ENCODE results near the gene GRSF1. TPM values are rescaled to one million over a fixed set of nuclear protein-coding genes. Genes with fewer than 3 reads are reported as not detected.
A peak's percentile ranks its signal among the peaks of the same experiment; 100 is the strongest.
"Not testable (repeated sequence)": the region's sequence is repeated elsewhere in the genome, so short reads cannot be mapped to it uniquely, and the experiment has no call there.

The GRSF1 gene
- 96.8 TPM for total RNA-seq
- long read RNA-seq, full-length matches to known transcripts, result 131 of 142 reads
- long read RNA-seq, partial matches to known transcripts, result 1 of 142 reads
- long read RNA-seq, other reads (novel, unspliced or antisense), result 10 of 142 reads

GRCh38 chr4:70839589-70840093 is at the start of gene GRSF1:
Gene GRSF1 (minus strand): TSS chr4:70839890. CDS start chr4:70839827, 63 bp downstream.
- ATAC-seq (peak; percentile 98), DNase-seq (ENCODE audit: missing footprints) (peak; percentile 97)
- intact Hi-C loops (cut with DNase I), result loop anchor here (1.0 to 5.0 kb wide), 4 partner anchors 63 to 153 kb away; partner anchors contain the start of genes DCK, MOB1B and UTP3

- ATAC-seq (peak; percentile 64), DNase-seq (ENCODE audit: missing footprints) (no peak)
- intact Hi-C loops (cut with DNase I), result loop anchor here (5.0 kb wide), 1 partner anchor 122 kb away; no protein-coding TSS in a partner anchor
Observed at GRCh38 chr4:70885174-70885573, 45.5 kb upstream of the GRSF1 start.

- no peak for ATAC-seq
- intact Hi-C loops (cut with DNase I), result no loop called here
- no peak for DNase-seq (ENCODE audit: missing footprints)
Observed at GRCh38 chr4:70880739-70881138, 41.0 kb upstream of the GRSF1 start.

- ATAC-seq, result no peak
- DNase-seq (ENCODE audit: missing footprints), result no peak
- intact Hi-C loops (cut with DNase I), result no loop called here
Observed at GRCh38 chr4:70877556-70877955, 37.9 kb upstream of the GRSF1 start.

GRCh38 chr4:70874268-70875156 is 34.8 kb upstream of the GRSF1 start:
- intact Hi-C loops (cut with DNase I), result no loop called here
- ATAC-seq, result no peak
- no peak for DNase-seq (ENCODE audit: missing footprints)

- ATAC-seq (no peak), DNase-seq (ENCODE audit: missing footprints) (no peak)
- intact Hi-C loops (cut with DNase I), result no loop called here
Observed at GRCh38 chr4:70873216-70873615, 33.5 kb upstream of the GRSF1 start.

- intact Hi-C loops (cut with DNase I), result no loop called here
- ATAC-seq (no peak), DNase-seq (ENCODE audit: missing footprints) (no peak)
Observed at GRCh38 chr4:70868778-70869177, 29.1 kb upstream of the GRSF1 start.

GRCh38 chr4:70863099-70863790 is 23.6 kb upstream of the GRSF1 start:
- intact Hi-C loops (cut with DNase I), result no loop called here
- DNase-seq (ENCODE audit: missing footprints) (no peak), ATAC-seq (no peak)

GRCh38 chr4:70859066-70859465 is 19.4 kb upstream of the GRSF1 start:
- intact Hi-C loops (cut with DNase I), result no loop called here
- no peak for DNase-seq (ENCODE audit: missing footprints)
- no peak for ATAC-seq

- no peak for DNase-seq (ENCODE audit: missing footprints)
- intact Hi-C loops (cut with DNase I), result no loop called here
- no peak for ATAC-seq
Observed at GRCh38 chr4:70858454-70858853, 18.8 kb upstream of the GRSF1 start.

- DNase-seq (ENCODE audit: missing footprints) (no peak), ATAC-seq (no peak)
- intact Hi-C loops (cut with DNase I), result no loop called here
Observed at GRCh38 chr4:70855464-70855863, 15.8 kb upstream of the GRSF1 start.

GRCh38 chr4:70849291-70849690 is 9.6 kb upstream of the GRSF1 start:
- ATAC-seq (no peak), DNase-seq (ENCODE audit: missing footprints) (no peak)
- intact Hi-C loops (cut with DNase I), result no loop called here

- DNase-seq (ENCODE audit: missing footprints) (no peak), ATAC-seq (no peak)
- intact Hi-C loops (cut with DNase I), result no loop called here
Observed at GRCh38 chr4:70844180-70844579, 4.5 kb upstream of the GRSF1 start.

- ATAC-seq (no peak), DNase-seq (ENCODE audit: missing footprints) (no peak)
- intact Hi-C loops (cut with DNase I), result no loop called here
Observed at GRCh38 chr4:70842761-70843435, 3.2 kb upstream of the GRSF1 start.

- intact Hi-C loops (cut with DNase I), result loop anchor here (2.0 kb wide), 1 partner anchor 61 kb away; the partner anchor contains the start of gene MOB1B
- ATAC-seq (no peak), DNase-seq (ENCODE audit: missing footprints) (no peak)
Observed at GRCh38 chr4:70841951-70842350, 2.3 kb upstream of the GRSF1 start.

- intact Hi-C loops (cut with DNase I), result loop anchor here (2.0 kb wide), 1 partner anchor 62 kb away; the partner anchor contains the start of gene MOB1B
- ATAC-seq (no peak), DNase-seq (ENCODE audit: missing footprints) (no peak)
Observed at GRCh38 chr4:70841211-70841610, 1.5 kb upstream of the GRSF1 start.

GRCh38 chr4:70840631-70841030 is 941 bp upstream of the GRSF1 start:
- intact Hi-C loops (cut with DNase I), result loop anchor here (2.0 kb wide), 1 partner anchor 62 kb away; the partner anchor contains the start of gene MOB1B
- not testable (repeated sequence) for DNase-seq (ENCODE audit: missing footprints); ATAC-seq

GRCh38 chr4:70840137-70840536 is 447 bp upstream of the GRSF1 start:
- intact Hi-C loops (cut with DNase I), result loop anchor here (2.0 kb wide), 1 partner anchor 63 kb away; the partner anchor contains the start of gene MOB1B
- peak; percentile 82 for DNase-seq (ENCODE audit: missing footprints)
- ATAC-seq, result not testable (repeated sequence)

All from Right ventricle myocardium inferior (tissue), 1 donor.